CD8-positive, alpha-beta memory T cell (primary cell): Measurements from ENCODE around the gene ATXN3L. TPM values are rescaled to one million over a fixed set of nuclear protein-coding genes. Genes with fewer than 3 reads are reported as not detected.

Source experiments
- CTCF ChIA-PET: fragments of 350-600 bp; sonication (Branson Sonifier 250); formaldehyde crosslinking; loops from one replicate; lab custom pipeline; 2021; ENCODE audit warnings: antibody characterized with exemption; lab: Charles Lee
- POLR2A ChIA-PET: fragments of 350-600 bp; sonication (Branson Sonifier 250); formaldehyde crosslinking; loops from one replicate; lab custom pipeline; 2021; ENCODE audit warnings: antibody characterized with exemption; lab: Charles Lee
- DNase-seq, 5 donors: peaks; one replicate each; pipeline versions ENCODE4 v3.0.0 to v3.0.0-alpha.2; 2020 to 2022; ENCODE audit warnings: mixed read lengths in 1 of 5
- H3K27ac ChIP-seq: one replicate; pipeline ENCODE4 v1.7.0; 2013; ENCODE audit warnings: low read depth, mild to moderate bottlenecking, low read length, moderate library complexity
- H3K27me3 ChIP-seq: 2 replicates; pipeline ENCODE4 v1.7.0; 2013; ENCODE audit warnings: low read length, mild to moderate bottlenecking; ENCODE audit not compliant: insufficient read depth, poor library complexity, severe bottlenecking
- H3K36me3 ChIP-seq: 2 replicates; pipeline ENCODE4 v1.7.0; 2013; ENCODE audit warnings: mild to moderate bottlenecking, low read length, moderate library complexity; ENCODE audit not compliant: insufficient read depth
- H3K4me1 ChIP-seq: 2 replicates; pipeline ENCODE4 v1.7.0; 2013; ENCODE audit warnings: mild to moderate bottlenecking, low read length, moderate library complexity; ENCODE audit not compliant: insufficient read depth
- H3K4me3 ChIP-seq: 2 replicates; pipeline ENCODE4 v1.7.0; 2013; ENCODE audit warnings: mild to moderate bottlenecking, low read length
- H3K9me3 ChIP-seq: 2 replicates; pipeline ENCODE4 v1.7.0; 2013; ENCODE audit warnings: mild to moderate bottlenecking, low read length
- H3K27ac Mint-ChIP-seq, 8 donors: one replicate each; pipeline ENCODE4 v1.8.0; 2020 to 2021; ENCODE audit warnings: mixed read lengths in 8 of 8, mild to moderate bottlenecking in 6 of 8, inconsistent platforms in 3 of 8, moderate library complexity in 3 of 8
- H3K27me3 Mint-ChIP-seq, 2 donors: one replicate each; pipeline ENCODE4 v1.8.0; 2020 to 2021; ENCODE audit warnings: mixed read lengths in 2 of 2, mild to moderate bottlenecking in 1 of 2, moderate library complexity in 1 of 2
- H3K36me3 Mint-ChIP-seq, 3 donors: one replicate each; pipeline ENCODE4 v1.8.0; 2020 to 2021; ENCODE audit warnings: mixed read lengths in 3 of 3, inconsistent platforms in 1 of 3, mild to moderate bottlenecking in 1 of 3
- H3K4me1 Mint-ChIP-seq, 3 donors: one replicate each; pipeline ENCODE4 v1.8.0; 2020 to 2021; ENCODE audit warnings: mixed read lengths in 3 of 3, inconsistent platforms in 1 of 3, mild to moderate bottlenecking in 1 of 3
- H3K4me3 Mint-ChIP-seq, 7 donors: one replicate each; pipeline ENCODE4 v1.8.0; 2020 to 2021; ENCODE audit warnings: mixed read lengths in 7 of 7, mild to moderate bottlenecking in 6 of 7, moderate library complexity in 4 of 7, inconsistent platforms in 2 of 7
- H3K9me3 Mint-ChIP-seq, 5 donors: one replicate each; pipeline ENCODE4 v1.8.0; 2020 to 2022; ENCODE audit warnings: mixed read lengths in 5 of 5, mild to moderate bottlenecking in 3 of 5, moderate library complexity in 2 of 5, inconsistent platforms in 1 of 5
- polyA plus RNA-seq: library from polyadenylated mRNA; unstranded; fragments of 300-500 nt; fragmentation: Illumina TruSeq; gene quantifications from one replicate; pipeline ENCODE4 v1.2.3, GENCODE V29; 2021
- total RNA-seq, 2 experiments: library from RNA; stranded (reverse); gene quantifications; one replicate each; pipeline ENCODE4 v1.2.3, GENCODE V29; 2021

The ATXN3L gene
- total and polyA plus RNA-seq, 3 experiments from 2014 or later: not detected

DNA sequence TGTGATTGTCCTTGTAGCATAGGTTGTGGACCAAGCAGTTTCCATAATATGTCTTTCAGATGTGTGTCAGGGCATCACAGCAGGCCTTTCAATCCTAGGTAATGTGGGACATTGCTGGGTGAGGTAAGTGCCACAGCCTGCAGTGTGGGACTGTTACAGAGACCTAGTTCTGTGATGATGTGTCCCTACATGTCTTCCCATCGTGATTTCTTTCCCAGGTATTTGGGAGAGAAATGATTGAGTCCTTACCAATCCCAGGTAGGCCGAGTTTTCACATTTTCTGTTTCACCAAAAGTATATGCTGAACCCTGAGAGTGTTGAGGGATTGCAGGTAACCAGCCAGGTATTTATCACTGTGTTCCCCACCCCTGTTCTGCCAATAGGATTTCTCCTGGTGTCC is 10.6 kb upstream of the ATXN3L start:
- Histone ChIP-seq H3K4me3 (no peak overlapping the region), H3K27ac (no peak overlapping the region), H3K9me3 (no peaks in the 10 kb centered on the region), H3K36me3 (no peaks in the 10 kb centered on the region), H3K27me3 (no peaks in the 10 kb centered on the region), H3K4me1 (no peaks in the 10 kb centered on the region)
- Mint-ChIP-seq H3K27ac (no peak overlapping the region), H3K4me3 (no peak overlapping the region), H3K27me3 (no peaks in the 10 kb centered on the region), H3K36me3 (no peaks in the 10 kb centered on the region), H3K4me1 (no peaks in the 10 kb centered on the region), H3K9me3 (no peaks in the 10 kb centered on the region)
- ChIA-PET POLR2A (no interaction called here), CTCF (no interaction called here)
- no peak for DNase-seq

- H3K27me3 ChIP-seq: no peaks in the 10 kb centered on the region
- CTCF ChIA-PET: no interaction called here
- Mint-ChIP-seq H3K27ac (no peak overlapping the region), H3K36me3 (peaks cover 0 to 2% (median 0%) of the 10 kb centered on the region in 3 donors), H3K4me3 (no peak overlapping the region), H3K4me1 (no peaks in the 10 kb centered on the region), H3K9me3 (no peaks in the 10 kb centered on the region), H3K27me3 (peaks cover 0 to 5% of the 10 kb centered on the region in 2 donors)
- H3K36me3 ChIP-seq: no peaks in the 10 kb centered on the region
- no peak overlapping the region for H3K27ac ChIP-seq
- no peak overlapping the region for H3K4me3 ChIP-seq
- no peak for DNase-seq
- H3K9me3 ChIP-seq: no peaks in the 10 kb centered on the region
- no peaks in the 10 kb centered on the region for H3K4me1 ChIP-seq
- POLR2A ChIA-PET: no interaction called here
These were observed 7.8 kb upstream of the ATXN3L start for GRCh38 chrX:13327666-13328065.

DNA sequence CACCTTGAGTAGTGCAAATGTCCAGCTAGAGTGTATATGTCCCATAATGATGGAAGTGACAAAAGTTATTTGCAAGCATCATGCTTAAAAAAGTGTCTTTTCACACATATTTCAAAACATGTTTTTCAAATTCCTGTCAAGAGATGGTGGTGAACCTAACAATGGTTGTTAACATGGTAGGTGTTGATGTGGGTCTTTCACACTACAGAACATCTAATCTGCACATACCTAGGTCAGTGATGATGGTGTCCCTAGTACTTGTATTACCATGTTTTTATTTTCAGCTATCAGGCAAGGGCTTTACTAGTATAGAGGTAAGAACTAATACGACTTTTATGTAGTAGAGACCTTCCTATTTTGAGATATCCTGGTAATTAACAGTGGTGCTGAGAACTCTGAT is 3.4 kb upstream of the ATXN3L start:
- CTCF ChIA-PET: no interaction called here
- POLR2A ChIA-PET: no interaction called here
- H3K36me3 Mint-ChIP-seq: peaks cover 0 to 3% (median 0%) of the 10 kb centered on the region in 3 donors
- no peak for DNase-seq
- Histone ChIP-seq H3K9me3 (no peaks in the 10 kb centered on the region), H3K27me3 (no peaks in the 10 kb centered on the region), H3K36me3 (no peaks in the 10 kb centered on the region), H3K4me1 (no peaks in the 10 kb centered on the region), H3K4me3 (no peak overlapping the region), H3K27ac (no peak overlapping the region)
- H3K4me3 Mint-ChIP-seq: no peak overlapping the region
- H3K9me3 Mint-ChIP-seq: no peaks in the 10 kb centered on the region
- H3K27ac Mint-ChIP-seq: no peak overlapping the region
- peaks cover 0 to 8% of the 10 kb centered on the region in 2 donors for H3K27me3 Mint-ChIP-seq
- no peaks in the 10 kb centered on the region for H3K4me1 Mint-ChIP-seq

DNA sequence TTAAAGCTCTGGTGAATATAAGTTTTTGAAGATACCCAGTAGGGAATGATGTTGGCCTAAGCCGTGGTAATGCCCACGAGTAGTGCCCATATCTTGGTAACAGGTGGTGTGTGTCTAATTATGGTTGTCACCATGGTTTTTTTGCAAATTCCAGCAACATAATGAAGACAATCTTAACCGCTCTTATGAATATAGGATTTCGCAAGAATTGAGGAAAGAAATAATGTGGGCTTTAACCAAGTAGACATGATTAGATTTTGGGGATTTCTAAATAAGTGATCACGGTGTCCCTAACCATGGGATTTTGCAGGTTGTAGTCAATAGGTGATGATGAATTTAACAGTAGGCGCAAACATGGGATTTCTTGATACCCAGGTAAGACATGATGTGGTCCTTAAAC is 2.5 kb downstream of the ATXN3L start:
- Mint-ChIP-seq H3K4me1 (no peaks in the 10 kb centered on the region), H3K4me3 (no peak overlapping the region), H3K9me3 (no peaks in the 10 kb centered on the region), H3K36me3 (peaks cover 0 to 1% (median 0%) of the 10 kb centered on the region in 3 donors), H3K27ac (no peak overlapping the region), H3K27me3 (peaks cover 0 to 10% of the 10 kb centered on the region in 2 donors)
- CTCF ChIA-PET: no interaction called here
- POLR2A ChIA-PET: no interaction called here
- Histone ChIP-seq H3K9me3 (no peaks in the 10 kb centered on the region), H3K4me1 (no peaks in the 10 kb centered on the region), H3K36me3 (no peaks in the 10 kb centered on the region), H3K27ac (no peak overlapping the region), H3K4me3 (no peak overlapping the region), H3K27me3 (no peaks in the 10 kb centered on the region)
- no peak for DNase-seq

GRCh38 chrX:13311560-13311959 is 8.3 kb downstream of the ATXN3L start:
- Mint-ChIP-seq H3K4me3 (no peak overlapping the region), H3K9me3 (no peaks in the 10 kb centered on the region), H3K4me1 (no peaks in the 10 kb centered on the region), H3K27me3 (peaks cover 0 to 14% of the 10 kb centered on the region in 2 donors), H3K27ac (no peak overlapping the region), H3K36me3 (no peaks in the 10 kb centered on the region)
- H3K27me3 ChIP-seq: no peaks in the 10 kb centered on the region
- no peaks in the 10 kb centered on the region for H3K9me3 ChIP-seq
- POLR2A ChIA-PET: no interaction called here
- H3K27ac ChIP-seq: no peak overlapping the region
- no peak overlapping the region for H3K4me3 ChIP-seq
- no peaks in the 10 kb centered on the region for H3K36me3 ChIP-seq
- no peaks in the 10 kb centered on the region for H3K4me1 ChIP-seq
- CTCF ChIA-PET: no interaction called here
- DNase-seq: no peak

DNA sequence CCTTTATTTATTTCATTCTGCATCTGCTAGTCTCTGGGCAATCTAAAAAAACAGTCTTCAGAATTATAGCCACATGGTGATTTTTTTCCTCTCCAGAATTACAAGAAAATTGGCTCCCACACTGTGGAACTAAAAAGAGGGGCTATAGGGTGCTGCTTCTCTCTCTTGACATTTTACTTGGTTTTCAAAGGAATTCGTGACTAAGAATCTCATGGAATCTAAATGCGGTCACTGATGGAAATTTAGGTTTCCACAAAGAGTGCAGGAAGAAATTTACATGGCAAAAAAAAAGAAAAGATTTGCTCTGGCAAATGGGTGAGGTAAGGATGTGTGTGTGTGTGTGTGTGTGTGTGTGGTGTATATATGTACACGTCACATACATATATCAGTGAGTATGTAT is 10.2 kb downstream of the ATXN3L start:
- no peak overlapping the region for H3K27ac Mint-ChIP-seq
- no peaks in the 10 kb centered on the region for H3K27me3 ChIP-seq
- H3K4me1 Mint-ChIP-seq: no peaks in the 10 kb centered on the region
- no peaks in the 10 kb centered on the region for H3K36me3 ChIP-seq
- peaks cover 0 to 14% of the 10 kb centered on the region in 2 donors for H3K27me3 Mint-ChIP-seq
- H3K4me3 Mint-ChIP-seq: no peak overlapping the region
- no peaks in the 10 kb centered on the region for H3K36me3 Mint-ChIP-seq
- no peaks in the 10 kb centered on the region for H3K9me3 Mint-ChIP-seq
- no peaks in the 10 kb centered on the region for H3K4me1 ChIP-seq
- no peak overlapping the region for H3K27ac ChIP-seq
- no peaks in the 10 kb centered on the region for H3K9me3 ChIP-seq
- no peak overlapping the region for H3K4me3 ChIP-seq
- CTCF ChIA-PET: no interaction called here
- DNase-seq: no peak
- POLR2A ChIA-PET: no interaction called here

DNA sequence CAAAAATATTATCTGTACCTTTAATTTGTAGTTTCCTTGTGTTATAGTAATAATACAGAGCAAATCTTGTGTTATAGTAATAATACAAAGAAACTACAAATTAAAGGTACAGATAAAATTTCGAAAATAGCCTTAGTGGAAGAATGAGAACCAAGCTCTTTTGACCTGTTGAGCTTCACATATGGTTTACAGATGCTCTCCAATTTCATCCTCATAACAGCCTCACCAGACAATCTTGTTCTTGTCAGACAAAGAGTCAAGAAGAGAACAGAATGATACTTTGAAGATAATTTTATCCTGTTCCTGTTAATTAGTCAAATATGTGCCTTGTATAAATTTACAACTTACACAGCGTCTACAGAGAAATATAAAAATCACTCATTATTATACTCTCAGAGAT is 12.8 kb downstream of the ATXN3L start:
- no peaks in the 10 kb centered on the region for H3K36me3 Mint-ChIP-seq
- no peak overlapping the region for H3K4me3 Mint-ChIP-seq
- H3K9me3 Mint-ChIP-seq: no peaks in the 10 kb centered on the region
- H3K27ac Mint-ChIP-seq: no peak overlapping the region
- Histone ChIP-seq H3K4me3 (no peak overlapping the region), H3K27ac (no peak overlapping the region), H3K36me3 (no peaks in the 10 kb centered on the region), H3K27me3 (no peaks in the 10 kb centered on the region), H3K9me3 (no peaks in the 10 kb centered on the region), H3K4me1 (no peaks in the 10 kb centered on the region)
- H3K4me1 Mint-ChIP-seq: no peaks in the 10 kb centered on the region
- H3K27me3 Mint-ChIP-seq: peaks cover 0 to 9% of the 10 kb centered on the region in 2 donors
- CTCF ChIA-PET: no interaction called here
- DNase-seq: no peak
- POLR2A ChIA-PET: no interaction called here

DNA sequence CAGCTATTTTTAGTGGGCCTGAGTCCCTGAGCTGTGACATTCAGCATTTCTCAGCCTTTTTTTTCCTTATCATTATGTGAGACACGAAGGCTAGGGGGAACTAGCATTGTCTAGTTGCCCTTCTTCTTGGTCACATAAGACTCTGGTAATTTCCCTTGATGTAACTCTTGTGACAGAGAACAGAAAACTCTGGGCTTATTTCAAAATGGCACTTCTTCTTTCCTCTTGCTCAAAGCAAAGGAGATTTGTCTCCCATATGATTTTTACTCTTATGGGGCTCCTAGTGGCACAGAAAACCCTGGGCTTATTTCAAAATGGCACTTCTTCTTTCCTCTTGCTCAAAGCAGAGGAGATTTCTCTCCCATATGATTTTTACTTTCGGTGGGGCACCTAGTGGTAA is 14.7 kb downstream of the ATXN3L start:
- H3K27ac ChIP-seq: no peak overlapping the region
- H3K27ac Mint-ChIP-seq: no peak overlapping the region
- no peaks in the 10 kb centered on the region for H3K4me1 ChIP-seq
- POLR2A ChIA-PET: no interaction called here
- H3K36me3 Mint-ChIP-seq: no peaks in the 10 kb centered on the region
- H3K4me3 Mint-ChIP-seq: no peak overlapping the region
- no peaks in the 10 kb centered on the region for H3K36me3 ChIP-seq
- no peaks in the 10 kb centered on the region for H3K9me3 ChIP-seq
- CTCF ChIA-PET: no interaction called here
- H3K9me3 Mint-ChIP-seq: no peaks in the 10 kb centered on the region
- no peaks in the 10 kb centered on the region for H3K27me3 ChIP-seq
- H3K4me3 ChIP-seq: no peak overlapping the region
- H3K27me3 Mint-ChIP-seq: peaks cover 0 to 6% of the 10 kb centered on the region in 2 donors
- peaks cover 0 to 7% (median 4%) of the 10 kb centered on the region in 3 donors for H3K4me1 Mint-ChIP-seq
- no peak for DNase-seq

DNA sequence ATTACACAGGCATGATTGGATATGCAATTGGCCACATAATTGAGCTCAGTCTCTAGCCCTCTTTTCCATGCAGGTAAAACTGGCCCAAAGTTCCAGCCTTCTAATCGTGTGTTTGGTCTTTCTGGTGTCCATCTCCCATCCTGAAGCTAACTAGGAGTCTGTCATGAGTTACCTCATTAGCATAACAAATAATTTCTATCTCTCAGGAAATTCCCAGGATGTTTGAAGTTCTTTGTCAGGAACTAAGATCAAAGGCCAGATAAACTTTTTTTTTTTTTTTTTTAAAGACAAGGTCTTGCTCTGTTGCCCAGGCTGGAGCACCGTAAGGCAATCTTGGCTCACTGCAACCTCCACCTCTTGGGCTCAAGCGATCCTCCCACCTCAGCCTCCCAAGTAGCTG is 15.8 kb downstream of the ATXN3L start:
- H3K27me3 ChIP-seq: no peaks in the 10 kb centered on the region
- H3K36me3 Mint-ChIP-seq: no peaks in the 10 kb centered on the region
- no peak overlapping the region for H3K4me3 Mint-ChIP-seq
- no peaks in the 10 kb centered on the region for H3K4me1 ChIP-seq
- H3K36me3 ChIP-seq: no peaks in the 10 kb centered on the region
- ChIA-PET CTCF (no interaction called here), POLR2A (no interaction called here)
- H3K9me3 ChIP-seq: no peaks in the 10 kb centered on the region
- DNase-seq: no peak
- no peak overlapping the region for H3K4me3 ChIP-seq
- H3K27ac Mint-ChIP-seq: no peak overlapping the region
- H3K27me3 Mint-ChIP-seq: peaks cover 0 to 6% of the 10 kb centered on the region in 2 donors
- no peak overlapping the region for H3K27ac ChIP-seq
- peaks cover 0 to 7% (median 4%) of the 10 kb centered on the region in 3 donors for H3K4me1 Mint-ChIP-seq
- H3K9me3 Mint-ChIP-seq: no peaks in the 10 kb centered on the region
